ENCODE measurements around the gene FAM228B.

The FAM228B gene

DNA sequence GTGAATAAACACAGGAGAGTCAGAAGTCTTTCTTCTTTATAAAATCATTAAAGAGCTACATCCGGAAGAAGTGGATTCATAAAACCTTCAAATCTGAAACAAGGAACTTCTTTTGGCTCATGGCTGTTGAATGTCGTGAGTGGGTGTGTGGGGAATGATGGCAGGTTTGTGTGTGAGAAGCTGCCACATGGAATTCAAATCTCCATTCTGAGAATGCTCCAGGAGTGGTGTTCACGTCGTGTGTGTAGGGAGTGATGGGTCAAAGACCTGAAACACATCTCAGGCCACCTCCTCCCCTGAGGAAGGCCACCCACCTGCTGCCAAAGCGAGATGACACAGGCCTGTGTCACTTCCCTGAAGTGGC is 80.5 kb downstream of the FAM228B start:
- DNase-seq (ENCODE audit: low spot score): no peak

DNA sequence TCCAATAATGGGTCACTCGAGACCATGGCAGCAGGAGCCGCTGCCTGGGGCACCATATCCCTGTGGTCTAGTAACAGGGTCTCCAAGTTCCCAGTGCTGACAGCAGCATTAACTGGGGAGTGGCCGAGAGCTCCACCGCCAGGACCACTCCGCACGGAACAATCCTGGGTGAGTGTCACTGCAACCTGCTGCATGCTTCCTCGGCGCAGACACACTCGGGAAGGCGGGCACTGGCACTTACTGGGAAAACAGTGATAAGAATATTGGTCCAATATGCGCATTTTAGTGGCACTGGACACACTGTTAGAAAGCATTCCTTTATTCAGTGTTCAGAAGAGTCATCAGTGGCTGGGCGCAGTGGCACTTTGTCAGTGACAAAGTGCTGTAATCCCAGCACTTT is 81.2 kb downstream of the FAM228B start:
- no peak for DNase-seq (ENCODE audit: low spot score)

- DNase-seq (ENCODE audit: low spot score): peak; percentile 8
Observed at GRCh38 chr2:24205131-24205530, 81.9 kb downstream of the FAM228B start.

GRCh38 chr2:24206242-24206641 is 83.0 kb downstream of the FAM228B start:
- DNase-seq (ENCODE audit: low spot score): peak; percentile 14

DNA sequence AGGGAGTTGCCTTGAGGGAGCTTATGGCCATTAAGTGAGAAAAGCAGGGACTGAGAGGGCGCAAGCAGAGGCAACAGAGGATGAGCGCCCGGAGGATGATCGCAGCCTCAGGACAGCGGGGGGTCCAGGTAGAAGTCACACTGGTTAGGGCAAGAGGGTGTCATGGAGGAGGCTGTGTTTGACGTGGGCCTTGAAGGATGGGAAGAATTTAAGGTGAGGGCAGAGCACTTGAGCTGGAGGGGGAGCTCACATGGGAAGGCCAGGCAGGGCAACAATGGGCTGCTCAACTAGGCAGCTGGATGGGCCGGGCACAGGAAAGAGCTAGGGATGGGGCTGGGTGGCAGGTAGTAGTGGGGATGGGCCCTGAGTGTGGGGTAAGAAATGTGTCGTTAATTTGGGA is 83.4 kb downstream of the FAM228B start:
- no peak for DNase-seq (ENCODE audit: low spot score)

GRCh38 chr2:24207359-24207758 is 84.1 kb downstream of the FAM228B start:
- DNase-seq (ENCODE audit: low spot score): no peak

DNA sequence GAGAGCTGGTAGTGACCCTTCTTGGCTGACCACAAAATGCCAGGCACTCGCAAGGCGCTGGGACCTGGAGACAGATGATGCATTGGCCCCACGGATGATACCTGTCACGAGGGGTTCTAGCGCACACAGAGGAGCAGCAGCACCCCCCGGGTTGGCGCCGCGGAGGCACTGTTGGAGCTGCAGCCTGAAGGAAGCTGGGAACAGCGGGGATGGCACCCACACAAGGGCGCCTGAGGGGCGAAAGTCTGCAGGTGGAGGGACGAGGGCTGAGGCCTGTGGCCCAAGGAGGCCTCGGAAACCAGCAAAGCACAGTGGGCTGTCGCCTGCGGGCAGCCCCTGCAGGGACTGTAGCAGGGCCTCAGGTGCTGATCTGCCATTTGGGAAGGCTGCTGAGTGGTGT is 85.2 kb downstream of the FAM228B start:
- DNase-seq (ENCODE audit: low spot score): no peak

DNA sequence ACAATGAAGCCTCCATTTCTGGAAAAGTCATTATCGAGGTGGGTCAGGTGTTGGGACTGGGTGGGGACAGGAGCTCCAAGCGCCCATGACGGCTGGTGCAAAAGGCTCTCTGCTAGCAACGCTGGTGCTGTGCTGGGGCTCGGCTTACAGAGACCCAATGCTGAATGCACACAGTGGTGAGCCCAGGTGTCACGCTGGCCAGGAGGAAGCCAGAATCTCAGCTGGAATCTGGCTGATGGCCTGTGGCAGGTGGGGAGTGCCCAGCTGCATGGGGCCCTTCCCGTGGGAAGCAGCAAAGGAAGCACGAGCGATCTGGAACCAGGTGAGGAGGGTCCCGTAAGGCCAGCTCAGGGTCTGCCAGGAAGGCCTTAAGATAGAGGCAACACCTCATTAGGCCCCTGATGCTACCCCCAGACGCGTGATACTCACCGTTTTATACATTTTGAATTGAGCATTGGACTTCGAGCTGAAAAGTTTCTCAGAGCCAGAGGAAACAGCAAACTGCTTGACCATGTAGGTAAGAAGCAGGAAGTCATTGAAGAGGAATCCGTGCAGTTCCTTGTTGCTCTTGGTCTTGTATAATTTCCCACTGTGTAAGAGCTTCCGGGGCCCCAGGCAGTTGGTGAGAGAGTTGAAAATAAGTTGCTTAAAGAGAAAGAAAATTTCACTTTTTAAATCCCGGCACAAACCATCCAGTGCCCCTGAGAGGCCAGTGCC is 86.3 kb downstream of the FAM228B start:
- no peak for DNase-seq (ENCODE audit: low spot score)

- DNase-seq (ENCODE audit: low spot score): no peak
Observed at GRCh38 chr2:24210106-24210455, 86.8 kb downstream of the FAM228B start.

- no peak for DNase-seq (ENCODE audit: low spot score)
Observed at GRCh38 chr2:24210723-24211122, 87.5 kb downstream of the FAM228B start.

- DNase-seq (ENCODE audit: low spot score): no peak
Observed at GRCh38 chr2:24211408-24211807, 88.1 kb downstream of the FAM228B start.

DNA sequence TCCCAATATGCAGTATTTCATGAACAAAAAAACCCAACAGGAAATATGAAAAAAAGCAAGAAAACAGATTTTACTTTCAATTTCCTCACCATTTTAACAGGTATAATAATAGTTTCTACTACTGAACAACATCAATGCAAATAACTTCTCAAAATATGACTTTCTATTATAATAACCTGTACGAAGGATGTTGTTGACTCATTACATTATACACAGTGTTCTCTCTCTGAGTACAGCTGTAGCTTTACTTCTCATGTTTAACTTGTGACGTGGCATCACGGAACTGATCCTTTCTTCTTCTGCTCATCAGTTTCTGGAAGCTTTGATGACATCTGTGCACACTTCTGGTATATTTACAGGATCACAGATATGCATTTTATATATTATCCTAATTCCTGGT is 91.6 kb downstream of the FAM228B start:
- no peak for DNase-seq (ENCODE audit: low spot score)
